H1 (cell line): Measurements from ENCODE around the gene SURF1. TPM values are rescaled to one million over a fixed set of nuclear protein-coding genes. Genes with fewer than 3 reads are reported as not detected.

Experiments
- CTCF ChIA-PET: fragments of 300-600 bp; sonication (Branson Sonifier 250); formaldehyde crosslinking; loops from one replicate; lab custom pipeline; 2021; ENCODE audit not compliant: partially characterized antibody; lab: Charles Lee
- POLR2A ChIA-PET: fragments of 300-600 bp; sonication (Branson Sonifier 250); formaldehyde crosslinking; loops from one replicate; lab custom pipeline; 2021; ENCODE audit warnings: inconsistent platforms; ENCODE audit not compliant: partially characterized antibody; lab: Charles Lee
- DNase-seq, 2 experiments: peaks; one replicate each; pipeline versions ENCODE4 v3.0.0 to v3.0.0-alpha.2; 2010 to 2022; ENCODE audit warnings: low spot score in 2 of 2, low read depth in 1 of 2, mixed read lengths in 1 of 2
- FAIRE-seq: peaks from 2 replicates; lab custom pipeline; 2011; peaks lifted over from hg19 to GRCh38; lab: Jason Lieb, UNC
- H2AFZ ChIP-seq: 2 replicates; pipeline ENCODE4 v1.8.1; 2012; ENCODE audit warnings: low read length, inconsistent platforms
- H2AK5ac ChIP-seq: 2 replicates; pipeline ENCODE4 v1.6.1; 2013; ENCODE audit warnings: low read depth, low read length
- H2BK120ac ChIP-seq: replicated peaks from 2 replicates; pipeline ENCODE3; 2013; ENCODE audit warnings: low read depth, low read length, inconsistent platforms
- H2BK12ac ChIP-seq: 2 replicates; pipeline ENCODE4 v1.6.1; 2013; ENCODE audit warnings: low read depth, low read length
- H2BK15ac ChIP-seq: 2 replicates; pipeline ENCODE4 v1.6.1; 2013; ENCODE audit warnings: low read length
- H2BK20ac ChIP-seq: 2 replicates; pipeline ENCODE4 v1.6.1; 2013; ENCODE audit warnings: low read length
- H2BK5ac ChIP-seq: 2 replicates; pipeline ENCODE4 v1.6.1; 2013; ENCODE audit warnings: low read depth, low read length
- H3K14ac ChIP-seq: 2 replicates; pipeline ENCODE4 v1.6.1; 2013; ENCODE audit warnings: inconsistent platforms; ENCODE audit not compliant: insufficient read length
- H3K18ac ChIP-seq: 2 replicates; pipeline ENCODE4 v1.6.1; 2013; ENCODE audit warnings: low read length; ENCODE audit errors: extremely low read depth
- H3K23ac ChIP-seq: 2 replicates; pipeline ENCODE4 v1.6.1; 2013; ENCODE audit warnings: inconsistent platforms; ENCODE audit not compliant: insufficient read length
- H3K23me2 ChIP-seq: 2 replicates; pipeline ENCODE4 v1.6.1; 2013; ENCODE audit warnings: low read depth, low read length
- H3K27ac ChIP-seq: 2 replicates; pipeline ENCODE4 v1.6.1; 2011; ENCODE audit warnings: low read depth, low read length, inconsistent platforms
- H3K27me3 ChIP-seq, 4 experiments: replicated peaks in 1 of 4; 1 replicate in 1 of 4; 2 replicates in 3 of 4; pipeline versions ENCODE4 v1.6.1 to v1.8.1; 2011 to 2013; ENCODE audit warnings: low read length in 3 of 4, mild to moderate bottlenecking in 3 of 4, inconsistent platforms in 2 of 4, mixed read lengths in 2 of 4, moderate library complexity in 1 of 4; ENCODE audit not compliant: control insufficient read depth in 3 of 4, insufficient read depth in 3 of 4; ENCODE audit errors: extremely low read depth in 1 of 4
- H3K36me3 ChIP-seq, 4 experiments: 2 replicates each; pipeline versions ENCODE4 v1.6.1 to v1.8.1; 2011 to 2013; ENCODE audit warnings: mild to moderate bottlenecking in 4 of 4, low read length in 3 of 4, moderate library complexity in 2 of 4, control low read depth in 1 of 4, inconsistent platforms in 1 of 4; ENCODE audit not compliant: insufficient read depth in 4 of 4, control insufficient read depth in 2 of 4
- H3K4ac ChIP-seq: replicated peaks from 2 replicates; pipeline ENCODE3; 2013; ENCODE audit warnings: low read length, low read depth, mixed read lengths, inconsistent platforms; ENCODE audit not compliant: insufficient read length
- H3K4me1 ChIP-seq, 4 experiments: replicated peaks in 1 of 4; 1 replicate in 1 of 4; 2 replicates in 3 of 4; pipeline versions ENCODE4 v1.6.1 to v1.8.1; 2011 to 2013; ENCODE audit warnings: low read length in 3 of 4, inconsistent platforms in 2 of 4, mixed read lengths in 1 of 4; ENCODE audit not compliant: insufficient read depth in 4 of 4, control insufficient read depth in 3 of 4
- H3K4me2 ChIP-seq, 2 experiments: 2 replicates each; pipeline versions ENCODE4 v1.6.1 to v1.8.1; 2011 to 2013; ENCODE audit warnings: low read depth in 2 of 2, low read length in 2 of 2, control low read depth in 1 of 2, inconsistent platforms in 1 of 2, mild to moderate bottlenecking in 1 of 2; ENCODE audit not compliant: insufficient read depth in 1 of 2
- H3K4me3 ChIP-seq, 4 experiments: fragments of 200-600, 300-600 bp in 1 of 4; sonication (generic), shearing (Covaris generic), sonication (Bioruptor Twin) in 1 of 4; 2 replicates each; pipeline versions ENCODE4 v1.5.1 to v1.8.1; 2011 to 2016; ENCODE audit warnings: low read length in 4 of 4, low read depth in 3 of 4, control low read depth in 2 of 4, inconsistent platforms in 2 of 4, mild to moderate bottlenecking in 2 of 4, mixed read lengths in 1 of 4, moderate library complexity in 1 of 4; ENCODE audit not compliant: insufficient read depth in 2 of 4; ENCODE audit errors: extremely low read depth in 1 of 4
- H3K56ac ChIP-seq: replicated peaks from 2 replicates; pipeline ENCODE3; 2013; ENCODE audit warnings: low read depth, mild to moderate bottlenecking, mixed read lengths, low read length, inconsistent platforms; ENCODE audit not compliant: insufficient read length
- H3K79me1 ChIP-seq: 2 replicates; pipeline ENCODE4 v1.6.1; 2013; ENCODE audit warnings: low read depth, low read length, control low read depth
- H3K79me2 ChIP-seq, 2 experiments: 2 replicates each; pipeline versions ENCODE4 v1.6.1 to v1.8.1; 2012 to 2013; ENCODE audit warnings: low read length in 2 of 2, mild to moderate bottlenecking in 2 of 2, inconsistent platforms in 1 of 2; ENCODE audit not compliant: insufficient read depth in 2 of 2, control insufficient read depth in 1 of 2
- H3K9ac ChIP-seq, 4 experiments: replicated peaks in 1 of 4; 1 replicate in 1 of 4; 2 replicates in 3 of 4; pipeline versions ENCODE4 v1.6.1 to v1.8.1; 2011 to 2013; ENCODE audit warnings: low read depth in 3 of 4, low read length in 3 of 4, control low read depth in 2 of 4, mild to moderate bottlenecking in 2 of 4, moderate library complexity in 2 of 4, inconsistent platforms in 1 of 4; ENCODE audit errors: extremely low read depth in 1 of 4
- H3K9me3 ChIP-seq, 2 experiments: 2 replicates each; pipeline versions ENCODE4 v1.6.1 to v1.8.1; 2012 to 2013; ENCODE audit warnings: mild to moderate bottlenecking in 2 of 2, moderate library complexity in 2 of 2, control low read depth in 1 of 2, inconsistent platforms in 1 of 2, low read depth in 1 of 2, low read length in 1 of 2, mixed read lengths in 1 of 2; ENCODE audit not compliant: insufficient read depth in 2 of 2
- H4K20me1 ChIP-seq, 2 experiments: replicated peaks in 1 of 2; 2 replicates each; pipeline versions ENCODE3 to v1.8.1; 2011 to 2013; ENCODE audit warnings: inconsistent platforms in 2 of 2, low read length in 2 of 2, mild to moderate bottlenecking in 1 of 2; ENCODE audit not compliant: insufficient read depth in 2 of 2, control insufficient read depth in 1 of 2
- H4K5ac ChIP-seq: 2 replicates; pipeline ENCODE4 v1.6.1; 2013; ENCODE audit warnings: low read length, low read depth, mixed read lengths, inconsistent platforms; ENCODE audit not compliant: insufficient read length
- H4K8ac ChIP-seq: 2 replicates; pipeline ENCODE4 v1.8.0; 2013; ENCODE audit warnings: mild to moderate bottlenecking, moderate library complexity, low read length, inconsistent platforms; ENCODE audit not compliant: insufficient read depth; ENCODE audit errors: extremely low read depth
- H4K91ac ChIP-seq: replicated peaks from 2 replicates; pipeline ENCODE3; 2013; ENCODE audit warnings: low read length, mixed read lengths, inconsistent platforms; ENCODE audit not compliant: insufficient read length
- ASH2L ChIP-seq: fragments of 200-600, 300-600 bp; sonication (generic); IDR thresholded peaks from one replicate; pipeline ENCODE4 v1.7.1; 2017; ENCODE audit warnings: low read length
- BCL11A ChIP-seq, 2 experiments: IDR thresholded peaks; one replicate each; pipeline ENCODE4 v1.6.1; 2011; ENCODE audit warnings: low read depth in 2 of 2, low read length in 2 of 2, mild to moderate bottlenecking in 2 of 2
- BRCA1 ChIP-seq: IDR thresholded peaks from 2 replicates; pipeline ENCODE4 v1.6.1; 2012; ENCODE audit warnings: low read depth, low read length, improper control_type of control experiment
- EP300 ChIP-seq, 2 experiments: IDR thresholded peaks; 1 replicate in 1 of 2; 2 replicates in 1 of 2; pipeline ENCODE4 v1.6.1; 2011 to 2012; ENCODE audit warnings: low read depth in 2 of 2, low read length in 2 of 2, mild to moderate bottlenecking in 2 of 2, borderline replicate concordance in 1 of 2, inconsistent platforms in 1 of 2, moderate library complexity in 1 of 2
- GABPA ChIP-seq: IDR thresholded peaks from 2 replicates; pipeline ENCODE4 v1.6.1; 2011; ENCODE audit warnings: mild to moderate bottlenecking, low read length, moderate library complexity, borderline replicate concordance; ENCODE audit not compliant: insufficient read depth
- JUN ChIP-seq: IDR thresholded peaks from 2 replicates; pipeline ENCODE4 v1.6.1; 2011; ENCODE audit warnings: low read depth, mild to moderate bottlenecking, improper control_type of control experiment, low read length
- NANOG ChIP-seq: IDR thresholded peaks from 2 replicates; pipeline ENCODE4 v1.6.1; 2011; ENCODE audit warnings: low read length, low read depth, mild to moderate bottlenecking, inconsistent platforms; ENCODE audit not compliant: insufficient read depth, poor library complexity, severe bottlenecking
- POLR2A ChIP-seq, 2 experiments: IDR thresholded peaks; 1 replicate in 1 of 2; 2 replicates in 1 of 2; pipeline ENCODE4 v1.6.1; 2011; ENCODE audit warnings: low read depth in 2 of 2, low read length in 2 of 2, mild to moderate bottlenecking in 2 of 2; ENCODE audit errors: control extremely low read depth in 1 of 2
- SRF ChIP-seq: IDR thresholded peaks from 2 replicates; pipeline ENCODE4 v1.6.1; 2011; ENCODE audit warnings: mild to moderate bottlenecking, low read depth, low read length, moderate library complexity
- WGBS, 2 experiments: shearing (Covaris generic) in 1 of 2; methylation state at CpG; one replicate each; pipeline versions ENCODE4 v1.1.6 to v1.1.7; 2013 to 2015; ENCODE audit warnings: low lambda C conversion rate in 2 of 2, mixed read lengths in 2 of 2, inconsistent platforms in 1 of 2, low coverage in 1 of 2, missing lambda C conversion rate in 1 of 2; ENCODE audit not compliant: insufficient replicate concordance in 2 of 2, insufficient coverage in 1 of 2, insufficient read length in 1 of 2; ENCODE audit errors: extremely low coverage in 1 of 2, missing lambda C conversion rate in 1 of 2; 5-methylcytosine and 5-hydroxymethylcytosine counted together
- polyA plus RNA-seq, 7 experiments: library from polyadenylated mRNA; depleted of rRNA in 3 of 7; stranded (reverse) in 5 of 7; unstranded in 2 of 7; fragments of >200 nt in 5 of 7; fragments of 200-250 nt in 2 of 7; gene quantifications; 1 replicate in 5 of 7; 2 replicates in 1 of 7; 4 replicates in 1 of 7; pipeline versions ENCODE4 v1.2.1 to v1.2.3, GENCODE V29; 2011 to 2013; ENCODE audit warnings: missing spikeins in 2 of 7, mixed read lengths in 2 of 7
- total RNA-seq: library from RNA; stranded (reverse); fragmentation: NEBNext Ultra II Directional; extraction: Animal tissue kit (Norgen Biotek cat#: 25700); gene quantifications from 2 replicates; pipeline ENCODE4 v1.2.1, GENCODE V29; 2021
- TF ChIP-seq, protein P1 (sequence below): IDR thresholded peaks from 2 replicates; pipeline ENCODE4 v1.6.1; 2011; ENCODE audit warnings: low read length, improper control_type of control experiment
- TF ChIP-seq, protein P2 (sequence below): IDR thresholded peaks from 2 replicates; pipeline ENCODE4 v1.6.1; 2012; ENCODE audit warnings: low read length, inconsistent platforms

The SURF1 gene
- total and polyA plus RNA-seq, 2 of the 8 experiments (the other 6 are each of a cell fraction or from before 2014, with no cell fraction given) = 43.1 to 44.7 TPM

DNA sequence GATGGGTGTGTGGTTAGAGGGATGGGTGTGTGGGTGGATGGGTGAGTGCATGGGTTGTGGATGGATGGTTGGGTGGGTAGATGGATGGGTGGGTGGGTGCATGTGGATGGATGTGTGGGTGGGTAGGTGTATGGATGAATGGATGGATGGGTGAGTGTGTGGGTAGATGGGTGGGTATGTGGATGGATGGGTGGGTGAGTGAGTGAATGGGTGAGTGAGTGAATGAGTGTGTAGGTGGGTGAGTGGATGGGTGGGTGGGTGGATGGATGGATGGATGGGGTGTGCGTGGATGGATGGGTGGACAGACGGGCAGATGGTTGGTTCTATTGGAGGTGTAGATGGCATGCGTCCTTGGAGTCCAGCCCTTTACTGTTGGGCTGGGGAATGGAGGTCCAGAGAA is 37.1 kb upstream of the SURF1 start:
- H3K9ac ChIP-seq = no peak overlapping the region
- no peak overlapping the region for H4K91ac ChIP-seq
- no peaks in the 10 kb centered on the region for H3K4me1 ChIP-seq
- no peak overlapping the region for H2BK20ac ChIP-seq
- no peaks in the 10 kb centered on the region for H3K36me3 ChIP-seq
- ChIA-PET CTCF (interaction anchor here (1.7 to 5.7 kb wide), 3 partner anchors 8 to 51 kb away, joined by 5 to 52 read pairs (median 15); no protein-coding TSS in a partner anchor), POLR2A (interaction anchor here (1.3 kb wide), 1 partner anchor 11 kb away, joined by 4 read pairs; no protein-coding TSS in a partner anchor)
- no peak overlapping the region for H2AK5ac ChIP-seq
- no peaks in the 10 kb centered on the region for H3K79me2 ChIP-seq
- H2BK15ac ChIP-seq = no peak overlapping the region
- DNase-seq (no peak), FAIRE-seq (no peak)
- H3K9me3 ChIP-seq = peaks cover 4% of the 10 kb centered on the region in 2 experiments; a peak in 1 of 4 replicates
- peak overlapping the region; percentile 32 for H3K56ac ChIP-seq
- H2BK12ac ChIP-seq = no peak overlapping the region
- no peak overlapping the region for H3K23ac ChIP-seq
- H4K8ac ChIP-seq = no peak overlapping the region
- no peak overlapping the region for H3K4me2 ChIP-seq
- peaks cover 12% of the 10 kb centered on the region; the same call in 1 of the 2 replicates for H3K23me2 ChIP-seq
- H2AFZ ChIP-seq = no peak overlapping the region
- no peaks in the 10 kb centered on the region; a peak in 3 of 7 replicates for H3K27me3 ChIP-seq
- no peaks in the 10 kb centered on the region for H3K79me1 ChIP-seq
- peaks cover 0 to 2% of the 10 kb centered on the region in 2 experiments for H4K20me1 ChIP-seq
- H3K14ac ChIP-seq = no peak overlapping the region
- H3K4ac ChIP-seq = no peak overlapping the region
- H4K5ac ChIP-seq = no peak overlapping the region
- 100% methylated on average over 3 of the region's 3 CpGs; no CpG with 5 or more reads in 1 of the 2 experiments for WGBS, 2 experiments
- no peak overlapping the region for H3K4me3 ChIP-seq
- H2BK120ac ChIP-seq = no peak overlapping the region
- H3K18ac ChIP-seq = no peak overlapping the region
- no peak overlapping the region for H3K27ac ChIP-seq
- no peak overlapping the region for H2BK5ac ChIP-seq
- TF ChIP-seq BRCA1 (no peak), GABPA (no peak), ASH2L (no peak), NANOG (no peak), SRF (no peak), POLR2A (IDR thresholded peaks at IDR 0.05; ENCODE audit: control extremely low read depth in 1 of 2, low read depth in 2 of 2, low read length in 2 of 2) (no peak), JUN (no peak), EP300 (IDR thresholded peaks at IDR 0.05; ENCODE audit: borderline replicate concordance in 1 of 2, low read depth in 2 of 2, low read length in 2 of 2) (no peak), BCL11A (IDR thresholded peaks at IDR 0.05; ENCODE audit: low read depth in 2 of 2, low read length in 2 of 2) (no peak)
- TF ChIP-seq, protein P1, sequence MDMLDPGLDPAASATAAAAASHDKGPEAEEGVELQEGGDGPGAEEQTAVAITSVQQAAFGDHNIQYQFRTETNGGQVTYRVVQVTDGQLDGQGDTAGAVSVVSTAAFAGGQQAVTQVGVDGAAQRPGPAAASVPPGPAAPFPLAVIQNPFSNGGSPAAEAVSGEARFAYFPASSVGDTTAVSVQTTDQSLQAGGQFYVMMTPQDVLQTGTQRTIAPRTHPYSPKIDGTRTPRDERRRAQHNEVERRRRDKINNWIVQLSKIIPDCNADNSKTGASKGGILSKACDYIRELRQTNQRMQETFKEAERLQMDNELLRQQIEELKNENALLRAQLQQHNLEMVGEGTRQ = no peak
- TF ChIP-seq, protein P2, sequence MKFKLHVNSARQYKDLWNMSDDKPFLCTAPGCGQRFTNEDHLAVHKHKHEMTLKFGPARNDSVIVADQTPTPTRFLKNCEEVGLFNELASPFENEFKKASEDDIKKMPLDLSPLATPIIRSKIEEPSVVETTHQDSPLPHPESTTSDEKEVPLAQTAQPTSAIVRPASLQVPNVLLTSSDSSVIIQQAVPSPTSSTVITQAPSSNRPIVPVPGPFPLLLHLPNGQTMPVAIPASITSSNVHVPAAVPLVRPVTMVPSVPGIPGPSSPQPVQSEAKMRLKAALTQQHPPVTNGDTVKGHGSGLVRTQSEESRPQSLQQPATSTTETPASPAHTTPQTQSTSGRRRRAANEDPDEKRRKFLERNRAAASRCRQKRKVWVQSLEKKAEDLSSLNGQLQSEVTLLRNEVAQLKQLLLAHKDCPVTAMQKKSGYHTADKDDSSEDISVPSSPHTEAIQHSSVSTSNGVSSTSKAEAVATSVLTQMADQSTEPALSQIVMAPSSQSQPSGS = no peak
